Suppressor macrophage treated with lipopolysaccharide for 1 hour (primary cell): ENCODE measurements around the gene SECTM1.

Experiments used
- DNase-seq, 3 donors: peaks; one replicate each; pipeline ENCODE4 v3.0.0-alpha.2; 2020 to 2022

Gene SECTM1

GRCh38 chr17:82346342-82347300 is 13.1 kb upstream of the SECTM1 start:
- DNase-seq, result peak in 2 of 3 donors; percentile 24 to 38

DNA sequence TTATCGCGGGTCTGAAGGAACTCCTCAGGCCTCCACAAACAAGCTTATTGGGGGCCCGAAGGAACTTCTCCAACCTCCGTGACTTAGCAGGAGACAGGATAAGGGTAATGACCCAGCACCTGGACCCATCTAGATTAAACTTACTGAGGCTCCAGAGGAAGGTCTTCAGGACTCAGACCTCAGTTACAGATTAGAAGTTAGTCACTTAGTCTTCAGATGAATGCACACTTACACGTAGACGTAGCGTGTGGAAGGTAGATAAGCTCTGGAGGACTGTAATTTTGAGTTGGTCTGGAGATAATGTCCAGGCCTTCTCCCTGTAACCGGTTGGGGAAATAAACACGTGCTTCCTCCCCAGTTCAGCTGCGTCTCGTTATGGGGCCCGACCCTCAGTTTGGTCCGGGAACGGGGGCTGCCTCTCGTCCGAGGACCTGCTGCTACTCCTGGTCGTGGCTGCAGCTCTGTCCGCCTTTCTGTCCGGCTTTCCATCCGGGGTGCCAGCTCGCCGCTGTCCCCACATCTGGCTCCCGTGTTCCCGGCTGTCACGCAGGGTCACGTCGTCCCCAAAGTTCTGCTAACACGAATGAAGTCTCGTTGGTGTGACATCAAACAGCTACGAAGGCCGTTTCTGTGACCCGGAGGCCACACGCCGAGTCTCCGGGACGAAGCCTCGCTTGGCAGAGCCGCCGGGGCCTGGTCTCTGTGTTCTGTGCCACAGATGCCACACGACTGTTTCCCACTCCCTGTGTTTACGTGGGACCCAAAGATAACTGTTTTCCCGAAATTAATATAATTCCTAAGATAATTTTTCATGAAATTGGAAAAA is 11.8 kb upstream of the SECTM1 start:
- no peak for DNase-seq

GRCh38 chr17:82344175-82344907 is 10.8 kb upstream of the SECTM1 start:
- DNase-seq, result no peak

DNA sequence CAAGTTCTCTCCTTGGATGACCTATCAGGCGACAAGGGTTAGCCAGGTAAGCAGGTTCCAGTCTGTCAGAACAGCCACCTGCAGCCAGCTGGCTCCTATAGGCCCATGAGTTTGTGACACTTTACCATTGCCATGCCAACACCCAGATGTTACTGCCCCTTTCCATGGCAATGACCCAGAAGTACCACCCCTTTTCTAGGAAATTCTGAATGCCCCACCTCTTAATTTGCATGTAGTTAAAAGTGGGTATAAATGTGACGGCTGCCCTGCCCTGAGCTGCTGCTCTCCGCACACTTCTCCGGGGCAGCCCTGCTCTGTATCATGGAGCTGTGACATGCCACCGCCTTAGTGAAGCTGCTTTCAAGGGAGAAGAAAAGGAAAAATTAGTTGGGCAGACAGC is 10.0 kb upstream of the SECTM1 start:
- DNase-seq, result no peak

DNA sequence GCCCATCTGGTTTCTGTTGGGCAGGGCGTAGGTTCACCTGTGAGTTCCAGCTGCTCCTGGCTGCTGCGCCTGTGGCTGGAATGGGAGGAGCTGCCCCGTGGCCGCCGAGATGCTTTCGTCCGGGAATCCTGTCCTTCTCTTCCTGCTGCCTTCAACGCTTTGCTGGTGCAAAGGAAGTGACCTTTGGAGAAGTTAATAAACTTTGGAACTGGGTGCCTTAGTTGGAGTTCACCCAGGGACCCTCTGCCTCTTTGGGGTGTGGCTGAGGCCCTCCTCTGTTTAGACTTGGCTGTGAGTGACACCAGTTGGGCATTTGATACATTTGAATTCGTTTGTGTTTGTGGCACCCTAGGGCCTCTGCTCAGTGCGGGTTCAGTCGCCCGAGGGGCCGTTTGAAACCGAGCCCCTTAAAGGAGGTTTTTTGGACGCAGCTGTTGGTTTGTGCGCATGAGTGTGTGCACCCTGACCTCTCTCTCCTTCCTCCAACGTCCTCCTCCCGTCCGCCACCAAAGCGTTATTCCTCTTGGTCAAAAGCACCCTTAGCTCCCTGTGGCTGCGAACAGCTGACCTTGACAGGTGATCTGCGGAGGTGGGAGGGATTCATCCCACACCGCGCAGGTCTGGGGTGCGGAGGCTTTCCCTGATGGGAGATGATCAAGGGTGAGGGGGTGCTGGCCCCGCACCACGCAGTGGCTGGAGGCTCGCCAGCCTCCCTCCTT is 9.0 kb upstream of the SECTM1 start:
- no peak for DNase-seq

DNA sequence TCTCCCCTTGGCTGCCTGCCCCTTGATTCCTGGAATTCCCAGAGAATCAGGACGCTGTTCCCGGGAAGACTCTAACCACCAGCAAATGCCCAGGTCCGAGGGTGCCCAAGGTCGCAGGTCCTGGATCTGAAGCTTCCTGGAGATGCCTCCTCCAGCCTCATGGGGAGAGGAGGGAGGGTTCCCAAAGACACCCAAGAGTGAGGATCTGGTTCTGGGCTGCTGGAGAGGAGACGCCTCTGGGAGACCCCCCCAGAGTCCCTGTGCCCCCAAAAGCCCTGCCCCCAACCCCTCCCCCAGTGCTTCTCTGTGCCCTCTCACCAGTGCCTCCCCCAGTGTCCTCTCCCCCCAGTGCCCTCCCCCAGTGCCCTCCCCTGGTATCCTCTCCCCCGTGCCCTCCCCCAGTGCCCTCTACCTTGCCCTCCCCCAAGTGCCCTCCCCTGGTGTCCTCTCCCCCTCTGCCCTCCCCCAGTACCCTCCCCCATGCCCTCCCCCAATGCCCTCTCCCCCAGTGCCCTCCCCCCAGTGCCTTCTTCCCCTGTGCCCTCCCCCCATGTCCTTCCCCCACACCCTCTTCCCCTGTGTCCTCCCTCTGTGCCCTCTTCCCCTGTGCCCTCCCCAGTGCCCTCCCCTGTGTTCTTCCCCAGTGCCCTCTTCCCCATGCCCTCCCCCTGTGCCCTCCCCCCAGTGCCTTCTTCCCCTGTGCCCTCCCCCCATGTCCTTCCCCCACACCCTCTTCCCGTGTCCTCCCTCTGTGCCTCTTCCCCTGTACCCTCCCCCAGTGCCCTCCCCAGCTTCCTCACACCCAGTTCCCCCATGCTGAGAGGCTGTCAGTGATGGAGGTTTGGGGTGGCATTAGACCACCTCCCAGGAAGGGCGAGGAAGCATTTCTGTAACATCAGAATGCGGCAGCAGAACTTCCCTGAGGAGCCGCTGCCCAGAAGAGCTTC is 6.3 kb upstream of the SECTM1 start:
- no peak for DNase-seq

DNA sequence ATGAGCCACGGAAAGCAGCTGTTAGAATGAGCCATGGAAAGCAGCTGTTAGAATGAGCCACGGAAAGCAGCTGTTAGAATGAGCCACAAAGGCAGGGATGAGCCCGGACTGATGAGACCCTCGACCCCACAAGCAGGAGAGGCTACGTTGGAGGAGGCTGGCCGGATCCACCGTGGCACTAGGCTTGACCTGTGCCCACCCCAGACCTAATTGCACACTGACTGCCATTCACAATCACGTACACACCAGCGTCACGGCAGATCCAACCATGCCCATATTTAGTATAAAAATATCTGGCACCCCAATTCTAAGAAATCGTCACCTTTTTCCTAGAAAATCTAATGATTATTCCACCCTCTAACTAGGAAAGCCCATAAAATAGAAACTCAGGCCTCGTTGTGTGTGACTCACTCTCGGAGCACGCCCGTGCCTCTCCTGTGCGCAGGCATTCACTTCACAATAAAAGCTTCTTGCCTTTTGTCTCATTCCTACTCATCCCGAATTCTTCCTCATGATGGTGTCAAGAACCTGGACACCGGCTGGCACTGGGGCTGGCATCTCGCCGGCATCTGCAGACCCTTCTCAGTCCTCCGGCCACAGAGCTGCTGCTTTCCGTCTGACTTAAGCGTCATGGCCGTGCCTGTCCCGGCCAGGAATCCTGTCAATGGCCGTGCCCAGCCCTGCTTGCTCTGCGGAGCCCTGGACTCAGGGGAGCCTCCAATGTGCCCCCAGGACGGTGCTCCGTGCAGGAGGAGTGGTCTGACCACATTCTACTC is 5.5 kb upstream of the SECTM1 start:
- no peak for DNase-seq

- DNase-seq, result peak; percentile 29 to 57 (median 56)
These were observed 1.2 kb upstream of the SECTM1 start for GRCh38 chr17:82334622-82335394.

- no peak for DNase-seq
These were observed 647 bp upstream of the SECTM1 start for GRCh38 chr17:82334204-82334621.

DNA sequence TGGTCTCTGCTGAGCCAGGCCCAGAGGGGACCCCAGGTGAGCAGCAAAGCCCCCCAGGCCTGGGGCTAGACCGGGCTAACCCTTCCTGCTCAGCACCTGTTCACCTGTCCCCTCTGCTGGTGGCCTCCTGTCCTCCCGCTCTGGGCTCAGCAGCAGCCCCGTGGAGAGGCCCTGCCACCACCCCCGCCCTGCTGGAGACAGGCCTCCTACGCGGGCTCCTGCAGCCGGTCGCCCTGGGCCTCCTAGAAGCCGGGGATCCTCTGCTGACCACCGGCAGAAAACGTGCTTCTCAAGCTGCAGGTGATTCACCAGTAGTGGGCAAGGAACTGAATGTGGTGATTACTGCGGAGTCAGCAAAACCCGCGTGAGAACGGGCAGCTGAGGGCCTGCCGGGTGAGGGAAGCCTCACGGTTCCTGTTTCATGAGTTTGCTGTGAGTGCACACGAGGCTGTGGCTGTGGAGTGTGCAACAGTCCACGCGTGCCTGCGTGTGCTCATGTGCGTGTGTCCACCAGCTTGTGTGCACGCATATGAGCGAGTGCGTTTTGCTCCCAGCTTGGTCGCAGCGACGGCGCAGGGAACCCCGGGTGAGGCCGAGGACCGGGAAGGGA is 792 bp downstream of the SECTM1 start:
- peak; percentile 80 to 84 (median 81) for DNase-seq

DNA sequence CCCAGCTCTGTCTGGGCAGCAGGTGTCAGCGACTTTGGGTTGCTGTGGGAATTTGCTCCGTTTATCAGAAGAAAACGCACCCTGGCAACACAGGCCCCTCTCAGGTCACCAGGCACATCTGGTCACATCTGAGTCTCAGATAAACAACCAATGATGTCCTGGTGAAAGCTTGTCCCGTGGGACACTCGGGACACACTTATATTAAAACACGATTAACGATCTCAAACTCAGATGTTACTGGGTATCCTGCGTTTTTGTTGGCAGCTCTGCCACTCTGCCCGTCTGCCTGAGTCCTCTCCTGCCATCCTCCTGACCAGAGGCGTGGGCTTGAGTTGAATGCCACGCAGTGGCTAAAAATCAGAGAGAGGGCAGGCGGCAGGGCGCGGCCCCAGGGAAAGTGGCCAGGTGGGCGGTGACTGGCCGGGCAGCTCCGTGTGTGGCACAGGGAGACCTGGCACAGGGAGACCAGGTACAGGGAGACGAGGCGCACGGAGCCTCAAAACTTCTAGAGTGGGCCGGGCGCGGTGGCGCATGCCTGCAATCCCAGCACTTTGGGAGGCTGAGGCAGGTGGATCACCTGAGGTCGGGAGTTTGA is 2.1 kb downstream of the SECTM1 start:
- no peak for DNase-seq

- no peak for DNase-seq
These were observed 3.0 kb downstream of the SECTM1 start for GRCh38 chr17:82330322-82331239.

- DNase-seq, result no peak
These were observed 3.8 kb downstream of the SECTM1 start for GRCh38 chr17:82329683-82330321.

- DNase-seq, result no peak
These were observed 4.5 kb downstream of the SECTM1 start for GRCh38 chr17:82328994-82329507.

GRCh38 chr17:82328141-82328993 is 5.2 kb downstream of the SECTM1 start:
- DNase-seq, result no peak

DNA sequence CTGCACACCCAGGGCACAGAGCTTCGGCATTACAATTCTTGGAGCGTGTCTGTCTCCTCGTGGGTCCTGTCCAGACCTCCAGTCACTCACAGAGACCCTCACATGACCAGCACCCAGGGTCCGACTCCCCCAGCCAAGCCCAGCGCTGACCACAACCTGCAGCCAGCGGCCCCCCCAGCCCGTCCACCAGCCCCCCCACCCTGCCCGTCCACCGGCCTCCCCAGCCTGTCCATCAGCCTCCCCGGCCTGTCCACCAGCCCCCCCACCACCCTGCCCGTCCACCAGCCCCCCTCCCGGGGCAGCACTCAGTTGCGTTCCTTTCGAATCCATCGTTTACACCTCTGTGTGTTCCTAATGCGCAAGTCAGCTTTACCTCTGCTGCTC is 5.8 kb downstream of the SECTM1 start:
- DNase-seq, result no peak
